Suprapubic skin (tissue), 4 donors: Measurements from ENCODE around the gene PDE4D.

Source experiments
- CTCF ChIP-seq, 2 donors: fragments of 200-600 bp in 1 of 2; fragments of 450-650 bp in 1 of 2; sonication (generic) in 1 of 2; IDR thresholded peaks; one replicate each; pipeline ENCODE4 v1.5.1; 2016 to 2019; ENCODE audit warnings: antibody characterized with exemption in 2 of 2, mild to moderate bottlenecking in 1 of 2, moderate library complexity in 1 of 2
- EP300 ChIP-seq: sonication (generic); formaldehyde crosslinking; IDR thresholded peaks from one replicate; pipeline ENCODE4 v1.6.1; 2017; ENCODE audit warnings: antibody characterized with exemption
- POLR2A ChIP-seq, 2 donors: fragments of 450-650 bp; IDR thresholded peaks; one replicate each; pipeline ENCODE4 v1.6.1; 2017; ENCODE audit warnings: antibody characterized with exemption in 2 of 2, mild to moderate bottlenecking in 2 of 2, moderate library complexity in 2 of 2
- POLR2AphosphoS5 ChIP-seq, 3 donors: sonication (generic); formaldehyde crosslinking; IDR thresholded peaks; one replicate each; pipeline ENCODE4 v1.6.1; 2017; ENCODE audit warnings: antibody characterized with exemption in 3 of 3

DNA sequence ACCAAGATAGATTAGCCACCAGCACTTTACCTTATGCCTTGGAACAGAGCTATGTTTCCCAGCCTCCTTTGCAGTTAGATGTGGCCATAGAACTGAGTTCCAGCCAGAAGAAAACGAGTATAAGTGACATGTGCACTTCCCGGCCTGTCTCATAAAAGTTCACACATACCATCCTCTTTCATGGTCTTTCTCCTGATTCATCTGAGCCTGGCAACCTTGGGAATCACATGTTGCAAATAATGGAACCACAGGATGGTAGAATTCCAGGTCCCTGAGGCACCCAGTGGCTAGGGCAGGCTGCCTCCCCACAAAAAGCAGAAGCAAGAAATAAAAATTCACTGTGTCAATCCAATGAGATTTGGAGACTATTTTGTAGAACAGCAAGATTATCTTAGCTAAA is 128.1 kb downstream of the PDE4D start:
- no peak for TF ChIP-seq CTCF (IDR thresholded peaks at IDR 0.05)
- TF ChIP-seq POLR2AphosphoS5 (IDR thresholded peaks at IDR 0.05): no peak
- TF ChIP-seq POLR2A (IDR thresholded peaks at IDR 0.05): no peak
- TF ChIP-seq EP300: no peak
